ENCODE results near the gene RNF212B. TPM values are rescaled to one million over a fixed set of nuclear protein-coding genes. Genes with fewer than 3 reads are reported as not detected.

RNF212B gene
- total RNA-seq, 2 experiments from 2014 or later = not detected

DNA sequence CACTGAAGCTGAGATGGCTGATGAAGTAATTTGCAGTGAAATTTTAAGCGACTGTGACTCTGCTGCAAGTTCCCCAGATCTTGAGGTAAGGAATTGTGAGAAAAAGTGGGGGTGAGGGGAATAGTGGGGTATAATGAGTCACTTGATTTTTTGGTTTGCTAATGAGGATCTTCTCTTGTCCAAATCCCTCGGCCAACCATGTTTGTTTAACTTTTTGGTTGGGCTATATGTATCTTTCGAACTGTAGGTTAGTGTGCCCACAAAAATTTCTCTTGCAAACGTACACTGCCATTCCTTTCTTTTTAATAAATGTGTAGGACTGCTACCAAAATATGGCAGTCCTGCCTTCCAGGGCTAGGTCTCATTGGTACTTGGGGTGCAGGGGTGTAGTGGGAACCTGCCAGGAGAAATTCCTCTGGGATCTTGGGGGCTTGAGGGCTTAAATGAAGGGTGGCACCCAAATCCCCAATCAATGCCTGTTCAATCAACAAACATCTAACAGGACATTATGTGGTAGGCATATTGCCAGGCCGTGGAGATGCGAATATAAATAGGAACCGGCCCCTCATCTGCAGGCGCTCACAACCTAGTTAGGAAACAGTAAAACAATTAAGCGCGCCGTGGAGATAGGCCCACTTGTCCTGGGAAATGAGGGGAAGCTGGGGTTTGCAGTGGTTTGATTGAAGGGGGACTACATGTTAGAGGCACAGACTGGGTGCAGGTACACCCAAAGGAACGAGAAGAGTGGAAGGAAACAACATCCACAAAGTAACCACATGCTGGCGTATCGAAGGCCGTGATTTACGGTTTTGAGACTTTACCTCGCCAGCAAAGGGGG lies 82.2 kb downstream of the RNF212B start:
- H3K4me3 ChIP-seq (ENCODE audit: low read length) = peak overlapping the region; percentile 52
- no peak for DNase-seq
- POLR2A ChIA-PET = interaction anchor here (1.1 to 7.0 kb wide), 18 partner anchors 16 to 1882 kb away, joined by 3 to 455 read pairs (median 6); partner anchors contain the start of genes ACIN1, AP1G2, BCL2L2 and C14orf119

DNA sequence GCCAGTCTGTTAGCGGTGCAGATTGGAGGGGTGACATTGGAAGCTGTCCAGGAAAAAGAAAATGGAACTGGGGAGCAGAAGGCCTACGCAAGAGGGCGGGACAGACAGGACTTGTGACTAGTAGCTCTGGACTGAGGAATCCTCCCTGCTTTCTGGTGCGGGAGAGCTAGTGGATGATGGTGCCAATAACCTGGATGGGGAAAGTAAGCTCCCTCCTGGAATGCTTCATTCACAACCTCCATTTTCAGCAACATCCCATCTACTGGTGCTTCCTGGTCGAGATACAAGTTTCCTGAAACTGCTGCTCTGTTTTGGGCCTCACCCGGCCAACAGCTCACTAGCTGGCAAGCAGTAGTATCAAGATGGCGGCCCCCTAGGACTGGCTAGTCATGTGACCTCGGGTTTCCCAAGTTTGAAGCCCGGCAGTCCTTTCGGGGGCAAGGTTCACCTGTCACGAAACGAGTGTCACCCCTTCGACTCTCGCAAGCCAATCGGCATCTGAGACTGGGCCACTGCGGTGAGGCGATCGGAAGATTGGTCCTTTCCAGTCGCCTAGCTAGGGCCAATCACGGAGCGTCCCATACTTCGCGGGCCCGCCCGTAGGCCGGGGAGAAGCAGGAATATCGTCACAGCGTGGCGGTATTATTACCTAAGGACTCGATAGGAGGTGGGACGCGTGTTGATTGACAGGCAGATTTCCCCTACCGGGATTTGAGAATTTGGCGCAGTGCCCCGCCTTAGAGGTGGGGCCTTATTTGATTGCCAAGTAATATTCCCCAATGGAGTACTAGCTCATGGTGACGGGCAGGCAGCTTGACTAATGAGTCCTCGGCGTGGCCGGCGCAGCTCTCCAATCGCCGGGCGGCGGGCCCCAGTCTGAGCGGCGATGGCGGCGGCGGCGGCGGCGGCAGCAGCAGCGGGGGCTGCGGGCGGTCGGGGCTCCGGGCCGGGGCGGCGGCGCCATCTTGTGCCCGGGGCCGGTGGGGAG lies 83.1 kb downstream of the RNF212B start, which contains the start of gene PABPN1:
Gene PABPN1 (plus strand): TSS at position 874 of the 988 bp plus-strand sequence. CDS start 13 bp downstream, at position 887.
- H3K27me3 ChIP-seq (ENCODE audit: control insufficient read depth in 1 of 2, insufficient read depth in 2 of 2, low read length in 2 of 2) = no peaks in the 10 kb centered on the region
- H3K9me3 Mint-ChIP-seq = no peaks in the 10 kb centered on the region
- H3K4me3 ChIP-seq (ENCODE audit: low read length) = peak within 1 kb of the TSS; percentile 87
- peak; percentile 93 to 100 (median 96) for DNase-seq
- POLR2A ChIA-PET = interaction anchor here (0.6 to 7.0 kb wide), 40 partner anchors 17 to 1883 kb away, joined by 3 to 455 read pairs (median 4); partner anchors contain the start of genes ACIN1, AP1G2, BCL2L2 and C14orf119
- intact Hi-C loops (cut with DNase I, micrococcal nuclease) = loop anchor here (1.0 to 10.0 kb wide), 9 partner anchors 19 to 396 kb away; partner anchors contain the start of genes HOMEZ (in 2 of the 2), PPP1R3E (in 2 of the 2), ACIN1 (in 1 of the 2) and C14orf119 (in 1 of the 2)
- H3K4me1 Mint-ChIP-seq (ENCODE audit: low read depth) = peaks cover 35% of the 10 kb centered on the region
- peak; percentile 85 for ATAC-seq (ENCODE audit: poor library complexity)
- H3K36me3 ChIP-seq (ENCODE audit: insufficient read depth, low read length) = peaks cover 32% of the 10 kb centered on the region
- no peaks in the 10 kb centered on the region for H3K9me3 ChIP-seq (ENCODE audit: control insufficient read depth in 1 of 2, insufficient read depth in 1 of 2, low read length in 2 of 2)
- H3K36me3 Mint-ChIP-seq (ENCODE audit: low read depth) = peaks cover 46% of the 10 kb centered on the region
- peak within 1 kb of the TSS; percentile 94 for H3K4me3 Mint-ChIP-seq
- peak within 1 kb of the TSS; percentile 92 for H3K27ac Mint-ChIP-seq
- H3K4me1 ChIP-seq (ENCODE audit: insufficient read depth, low read length) = peaks cover 29% of the 10 kb centered on the region
- TF ChIP-seq, protein P1, sequence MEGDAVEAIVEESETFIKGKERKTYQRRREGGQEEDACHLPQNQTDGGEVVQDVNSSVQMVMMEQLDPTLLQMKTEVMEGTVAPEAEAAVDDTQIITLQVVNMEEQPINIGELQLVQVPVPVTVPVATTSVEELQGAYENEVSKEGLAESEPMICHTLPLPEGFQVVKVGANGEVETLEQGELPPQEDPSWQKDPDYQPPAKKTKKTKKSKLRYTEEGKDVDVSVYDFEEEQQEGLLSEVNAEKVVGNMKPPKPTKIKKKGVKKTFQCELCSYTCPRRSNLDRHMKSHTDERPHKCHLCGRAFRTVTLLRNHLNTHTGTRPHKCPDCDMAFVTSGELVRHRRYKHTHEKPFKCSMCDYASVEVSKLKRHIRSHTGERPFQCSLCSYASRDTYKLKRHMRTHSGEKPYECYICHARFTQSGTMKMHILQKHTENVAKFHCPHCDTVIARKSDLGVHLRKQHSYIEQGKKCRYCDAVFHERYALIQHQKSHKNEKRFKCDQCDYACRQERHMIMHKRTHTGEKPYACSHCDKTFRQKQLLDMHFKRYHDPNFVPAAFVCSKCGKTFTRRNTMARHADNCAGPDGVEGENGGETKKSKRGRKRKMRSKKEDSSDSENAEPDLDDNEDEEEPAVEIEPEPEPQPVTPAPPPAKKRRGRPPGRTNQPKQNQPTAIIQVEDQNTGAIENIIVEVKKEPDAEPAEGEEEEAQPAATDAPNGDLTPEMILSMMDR (IDR thresholded peaks at IDR 0.05) = no peak
- H3K27ac ChIP-seq (ENCODE audit: low read depth in 1 of 2, low read length in 2 of 2) = peak within 1 kb of the TSS; percentile 92 to 96
- CTCF ChIA-PET = interaction anchor here (0.6 to 4.1 kb wide), 10 partner anchors 17 to 895 kb away, joined by 3 to 66 read pairs (median 4); partner anchors contain the start of genes C14orf119, HOMEZ, MDP1 and PPP1R3E
- no peaks in the 10 kb centered on the region for H3K27me3 Mint-ChIP-seq

More for the DNA sequence above, 82.2 kb downstream of the RNF212B start:
- no peaks in the 10 kb centered on the region for H3K9me3 Mint-ChIP-seq
- ATAC-seq (ENCODE audit: poor library complexity) = no peak
- CTCF ChIA-PET = interaction anchor here (0.6 to 4.1 kb wide), 6 partner anchors 16 to 224 kb away, joined by 3 to 66 read pairs (median 5); partner anchors contain the start of genes C14orf119 and PPP1R3E
- intact Hi-C loops (cut with DNase I, micrococcal nuclease) = loop anchor here (1.0 to 10.0 kb wide), 8 partner anchors 18 to 395 kb away; partner anchors contain the start of genes HOMEZ (in 2 of the 2), ACIN1 (in 1 of the 2), C14orf119 (in 1 of the 2) and PPP1R3E (in 1 of the 2)
- H3K27ac Mint-ChIP-seq = peak overlapping the region; percentile 92
- Histone ChIP-seq H3K27ac (ENCODE audit: low read depth in 1 of 2, low read length in 2 of 2) (peak overlapping the region; percentile 92 to 96), H3K4me1 (ENCODE audit: insufficient read depth, low read length) (peaks cover 29% of the 10 kb centered on the region), H3K9me3 (ENCODE audit: control insufficient read depth in 1 of 2, insufficient read depth in 1 of 2, low read length in 2 of 2) (no peaks in the 10 kb centered on the region), H3K27me3 (ENCODE audit: control insufficient read depth in 1 of 2, insufficient read depth in 2 of 2, low read length in 2 of 2) (no peaks in the 10 kb centered on the region), H3K36me3 (ENCODE audit: insufficient read depth, low read length) (peaks cover 23% of the 10 kb centered on the region)
- H3K36me3 Mint-ChIP-seq (ENCODE audit: low read depth) = peaks cover 36% of the 10 kb centered on the region
- H3K4me3 Mint-ChIP-seq = peak overlapping the region; percentile 94
- no peaks in the 10 kb centered on the region for H3K27me3 Mint-ChIP-seq
- TF ChIP-seq, protein P1 (IDR thresholded peaks at IDR 0.05) = no peak
- peaks cover 35% of the 10 kb centered on the region for H3K4me1 Mint-ChIP-seq (ENCODE audit: low read depth)

Data from CD4-positive, alpha-beta T cell (primary cell).